GM13976 (cell line): ENCODE data around the gene RASAL3.

Experiments
- DNase-seq: peaks from one replicate; pipeline ENCODE4 v3.0.0; 2012; ENCODE audit warnings: low spot score
- in situ Hi-C: fragments of 300-500 bp; cut with MboI; formaldehyde crosslinking; loops from one replicate; pipeline ENCODE4 v1.12.0; 2022; ENCODE audit warnings: low sequenced_read_pairs, mixed read lengths, inconsistent platforms; ENCODE audit not compliant: unreplicated experiment
- TF ChIP-seq, protein P1 (sequence below): IDR thresholded peaks from 2 replicates; pipeline ENCODE4 v1.5.1; 2012; ENCODE audit warnings: borderline replicate concordance, mild to moderate bottlenecking; ENCODE audit not compliant: insufficient read depth; ENCODE audit errors: extremely low read depth, missing control alignments, control extremely low read depth

RASAL3 gene

DNA sequence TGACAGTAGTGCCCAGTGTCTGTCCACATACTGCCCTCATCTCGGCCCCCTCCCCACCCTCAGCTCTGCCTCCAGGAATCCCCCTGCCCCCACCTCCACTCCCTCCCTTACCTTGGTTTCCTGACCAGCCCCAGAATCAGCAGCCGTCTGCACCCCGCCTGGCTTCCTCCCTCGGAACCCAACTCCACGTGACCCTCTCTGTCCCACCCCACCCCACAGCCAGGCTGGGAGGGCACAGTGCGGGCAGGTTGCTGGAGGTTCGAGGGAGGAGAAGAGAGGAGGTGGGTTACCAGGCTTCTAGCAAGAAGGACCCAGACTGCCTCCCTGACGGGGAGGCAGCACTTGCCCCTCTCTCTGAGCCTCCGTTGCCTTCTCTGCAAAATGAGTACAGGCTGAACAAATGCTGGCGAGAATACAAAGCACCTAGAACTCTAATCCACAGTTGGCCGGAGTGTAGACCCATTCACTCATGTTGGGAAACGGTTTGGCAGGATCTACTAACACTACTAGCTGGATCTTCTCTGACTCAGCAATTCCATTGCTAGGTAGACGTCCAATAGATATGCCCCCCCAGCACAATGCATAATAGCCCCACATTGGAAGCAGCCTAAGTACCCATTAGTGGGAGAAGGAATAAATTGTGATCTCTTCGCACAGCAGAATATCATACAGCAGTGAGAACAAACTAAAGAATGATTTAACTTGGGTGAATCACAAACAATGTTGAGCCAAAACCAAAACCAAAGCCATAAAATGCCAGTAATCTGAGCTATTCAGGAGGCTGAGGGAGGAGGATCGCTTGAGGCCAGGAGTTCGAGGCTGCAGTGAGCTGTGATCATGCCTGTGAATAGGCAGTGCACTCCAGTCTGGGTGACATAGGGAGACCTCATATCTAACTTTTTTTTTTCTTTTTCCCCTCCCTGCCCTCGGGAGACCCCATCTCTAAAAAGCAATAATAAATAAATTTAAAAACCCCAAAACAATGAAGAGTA lies at the start of gene RASAL3:
Gene RASAL3, minus strand, starts transcription at position 151 of the 992 bp plus-strand sequence. CDS start 186 bp downstream, outside the sequence.
- in situ Hi-C loops, result no loop called here
- TF ChIP-seq, protein P1, sequence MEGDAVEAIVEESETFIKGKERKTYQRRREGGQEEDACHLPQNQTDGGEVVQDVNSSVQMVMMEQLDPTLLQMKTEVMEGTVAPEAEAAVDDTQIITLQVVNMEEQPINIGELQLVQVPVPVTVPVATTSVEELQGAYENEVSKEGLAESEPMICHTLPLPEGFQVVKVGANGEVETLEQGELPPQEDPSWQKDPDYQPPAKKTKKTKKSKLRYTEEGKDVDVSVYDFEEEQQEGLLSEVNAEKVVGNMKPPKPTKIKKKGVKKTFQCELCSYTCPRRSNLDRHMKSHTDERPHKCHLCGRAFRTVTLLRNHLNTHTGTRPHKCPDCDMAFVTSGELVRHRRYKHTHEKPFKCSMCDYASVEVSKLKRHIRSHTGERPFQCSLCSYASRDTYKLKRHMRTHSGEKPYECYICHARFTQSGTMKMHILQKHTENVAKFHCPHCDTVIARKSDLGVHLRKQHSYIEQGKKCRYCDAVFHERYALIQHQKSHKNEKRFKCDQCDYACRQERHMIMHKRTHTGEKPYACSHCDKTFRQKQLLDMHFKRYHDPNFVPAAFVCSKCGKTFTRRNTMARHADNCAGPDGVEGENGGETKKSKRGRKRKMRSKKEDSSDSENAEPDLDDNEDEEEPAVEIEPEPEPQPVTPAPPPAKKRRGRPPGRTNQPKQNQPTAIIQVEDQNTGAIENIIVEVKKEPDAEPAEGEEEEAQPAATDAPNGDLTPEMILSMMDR, result no peak
- DNase-seq, result peak; percentile 75

DNA sequence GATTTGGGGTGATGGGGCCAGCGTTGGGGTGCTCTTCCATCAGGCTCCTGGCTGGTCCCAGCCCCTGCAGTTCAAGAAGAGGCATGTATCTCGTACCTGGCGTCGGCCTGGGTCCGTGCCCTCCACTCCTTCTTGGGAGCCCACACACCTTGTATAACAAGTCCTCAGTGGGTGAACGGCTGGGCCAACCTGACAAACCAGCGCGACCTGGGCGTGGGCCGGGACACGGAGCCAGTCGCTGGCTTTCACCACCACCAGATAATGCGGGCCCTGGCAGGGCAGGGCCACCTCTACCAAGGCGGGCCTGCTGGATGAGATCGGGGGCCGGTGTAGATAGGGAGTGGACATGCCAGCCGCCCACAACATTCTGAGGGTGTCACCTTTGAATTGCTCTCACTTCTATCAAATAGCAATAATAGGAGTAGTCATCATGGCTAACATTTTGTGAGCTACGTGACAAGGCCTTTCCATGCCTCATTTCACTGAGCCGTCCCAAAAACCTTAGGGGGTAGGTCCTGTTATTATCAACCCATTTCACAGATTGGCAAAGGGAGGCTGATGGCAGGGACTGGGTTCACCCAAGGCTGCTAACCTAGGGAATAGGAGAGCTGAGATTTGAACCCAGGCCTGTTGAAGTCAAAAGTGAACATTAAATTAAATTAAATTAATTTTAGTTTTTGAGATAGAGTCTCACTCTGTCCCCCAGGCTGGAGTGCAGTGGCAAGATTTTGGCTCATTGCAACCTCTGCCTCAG lies 47.5 kb upstream of the RASAL3 start:
- in situ Hi-C loops, result no loop called here
- TF ChIP-seq, protein P1, result no peak
- no peak for DNase-seq

DNA sequence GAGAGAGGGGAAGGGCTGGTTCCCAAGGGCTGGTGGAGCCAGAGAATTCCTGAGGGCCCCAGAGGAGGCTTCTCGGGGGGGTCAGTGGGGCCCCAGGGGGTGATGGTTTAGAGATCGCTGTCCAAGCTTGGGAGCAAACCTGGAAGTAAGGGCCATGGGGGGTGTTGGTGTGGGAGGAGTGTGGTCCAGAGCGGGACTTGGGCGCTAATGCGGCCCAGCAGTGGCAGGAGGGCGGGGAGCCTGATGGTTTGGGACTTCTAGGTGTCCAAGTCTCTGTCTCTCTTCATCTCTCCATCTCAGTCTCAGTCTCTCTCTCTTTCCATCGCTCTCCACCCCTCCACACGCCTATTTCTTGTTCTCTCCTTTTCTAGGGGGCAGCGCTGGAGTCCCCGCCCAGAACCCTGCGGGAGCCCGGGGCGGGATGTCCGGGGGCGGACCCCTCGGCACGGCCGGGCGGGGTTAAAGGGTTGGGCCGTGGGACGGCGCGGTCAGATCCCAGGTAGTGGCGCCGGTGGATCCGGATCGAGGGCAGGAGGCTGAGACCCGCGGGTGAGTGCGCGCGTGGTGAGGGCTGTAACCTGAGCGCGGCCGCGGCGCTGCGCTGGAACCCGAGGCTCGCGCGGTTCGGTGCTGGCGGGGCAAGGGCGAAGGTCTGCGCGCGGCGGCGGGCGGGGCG lies 43.8 kb upstream of the RASAL3 start, which contains the start of gene CYP4F22:
Gene CYP4F22, plus strand, starts transcription at position 491 of the 676 bp plus-strand sequence. CDS start 16,812 bp downstream, outside the sequence.
- in situ Hi-C loops, result no loop called here
- DNase-seq, result no peak
- TF ChIP-seq, protein P1, result no peak

DNA sequence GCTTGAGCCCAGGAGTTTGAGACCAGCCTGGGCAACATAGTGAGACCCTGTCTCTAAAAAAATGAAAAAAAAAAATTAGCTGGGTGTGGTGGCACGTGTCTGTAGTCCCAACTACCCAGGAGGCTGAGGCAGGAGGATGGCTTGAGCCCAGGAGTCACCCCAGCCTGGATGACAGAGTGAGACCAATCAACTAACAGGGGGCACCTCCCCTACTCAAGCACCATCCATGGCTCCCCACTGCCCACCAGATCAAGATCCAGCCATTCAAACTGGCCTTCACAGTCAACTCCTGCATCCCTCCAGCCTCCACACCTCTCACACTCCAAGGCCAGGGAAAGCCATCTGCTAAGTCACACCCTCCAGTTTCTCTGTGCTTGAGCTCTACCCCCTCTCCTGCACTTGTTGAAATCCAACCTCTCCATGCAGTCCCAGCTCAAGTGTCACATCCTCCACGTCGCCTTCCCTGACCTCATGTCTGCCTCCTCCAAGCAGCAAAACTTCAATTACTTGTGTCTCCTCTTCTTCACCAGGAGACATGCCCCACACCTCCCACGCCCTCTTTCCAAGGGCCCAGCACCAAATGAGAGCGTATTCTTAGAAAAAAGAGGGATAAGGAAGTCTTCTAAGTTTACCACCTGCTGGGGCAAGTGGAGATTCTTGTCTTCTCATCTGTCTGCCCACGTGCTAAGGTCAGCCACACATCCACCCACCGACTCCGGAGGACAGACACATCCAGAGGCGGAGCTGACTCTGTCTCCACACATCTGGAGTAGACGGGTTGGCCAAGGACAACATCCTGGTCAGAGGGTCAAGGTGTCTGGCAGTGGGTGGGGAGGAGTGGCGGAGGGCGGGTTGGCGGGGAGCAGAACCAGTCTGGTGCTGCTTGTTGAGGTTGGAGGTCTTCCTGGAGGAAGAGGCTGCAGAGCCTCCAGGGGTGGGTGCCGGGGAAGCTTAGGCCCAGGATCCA lies 43.0 kb upstream of the RASAL3 start:
- in situ Hi-C loops, result no loop called here
- TF ChIP-seq, protein P1, result no peak

DNA sequence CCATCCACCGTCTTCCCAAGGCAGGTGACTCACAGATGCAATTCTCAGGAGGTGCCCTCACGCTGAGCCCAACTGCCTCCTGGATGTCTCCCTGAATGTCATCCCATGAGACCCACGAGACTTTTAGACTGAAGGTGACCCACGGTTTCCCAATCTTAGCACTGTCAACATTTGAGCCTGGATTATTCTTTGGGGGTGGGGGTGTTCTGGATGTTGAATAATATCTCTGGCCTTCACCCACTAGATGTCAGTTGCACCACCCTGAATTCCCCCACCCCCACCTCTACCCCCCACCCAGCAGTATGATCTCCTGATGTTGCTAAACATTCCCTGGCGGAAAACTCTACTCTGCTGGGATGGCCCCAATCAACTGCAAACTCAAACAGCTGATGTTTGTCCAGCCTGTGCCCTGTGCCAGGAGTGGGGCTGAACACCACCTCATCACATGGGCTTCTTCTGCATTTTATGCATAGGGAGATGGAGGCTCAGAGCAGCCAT lies 41.8 kb upstream of the RASAL3 start:
- in situ Hi-C loops, result no loop called here
- TF ChIP-seq, protein P1, result no peak
- DNase-seq, result no peak

More for the DNA sequence above, 43.0 kb upstream of the RASAL3 start:
- DNase-seq, result no peak
